Measurements from ENCODE around the gene SLCO2A1.
"Not testable (repeated sequence)": the region's sequence is repeated elsewhere in the genome, so short reads cannot be mapped to it uniquely, and the experiment has no call there.

The SLCO2A1 gene

GRCh38 chr3:134029734-134030378 is at the start of gene SLCO2A1:
Gene SLCO2A1, minus strand, starts transcription at chr3:134029925. Its CDS starts 123 bp downstream, at chr3:134029802.
- DNase-seq = no peak

DNA sequence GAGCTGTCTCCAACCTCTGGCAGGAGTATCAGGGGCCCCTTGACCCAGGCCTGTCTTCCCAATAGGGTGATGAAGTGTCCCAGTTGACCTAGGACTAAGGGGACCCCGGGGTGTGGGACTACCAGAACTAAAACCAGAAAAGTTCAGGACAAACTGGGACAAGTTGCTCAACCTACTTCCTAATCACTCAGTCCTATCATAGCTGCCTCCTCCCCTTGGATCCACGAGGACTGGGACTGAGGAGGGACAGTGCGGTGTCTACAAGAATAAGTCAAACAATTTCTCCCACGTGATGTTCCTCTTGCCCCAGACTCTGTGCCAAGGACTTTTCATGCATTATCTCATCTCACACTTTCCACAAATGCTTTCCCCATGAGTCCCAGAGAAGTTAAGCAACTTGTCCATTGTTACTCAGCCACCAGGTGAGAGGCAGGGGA is 49.4 kb upstream of the SLCO2A1 start:
- no peak for DNase-seq

DNA sequence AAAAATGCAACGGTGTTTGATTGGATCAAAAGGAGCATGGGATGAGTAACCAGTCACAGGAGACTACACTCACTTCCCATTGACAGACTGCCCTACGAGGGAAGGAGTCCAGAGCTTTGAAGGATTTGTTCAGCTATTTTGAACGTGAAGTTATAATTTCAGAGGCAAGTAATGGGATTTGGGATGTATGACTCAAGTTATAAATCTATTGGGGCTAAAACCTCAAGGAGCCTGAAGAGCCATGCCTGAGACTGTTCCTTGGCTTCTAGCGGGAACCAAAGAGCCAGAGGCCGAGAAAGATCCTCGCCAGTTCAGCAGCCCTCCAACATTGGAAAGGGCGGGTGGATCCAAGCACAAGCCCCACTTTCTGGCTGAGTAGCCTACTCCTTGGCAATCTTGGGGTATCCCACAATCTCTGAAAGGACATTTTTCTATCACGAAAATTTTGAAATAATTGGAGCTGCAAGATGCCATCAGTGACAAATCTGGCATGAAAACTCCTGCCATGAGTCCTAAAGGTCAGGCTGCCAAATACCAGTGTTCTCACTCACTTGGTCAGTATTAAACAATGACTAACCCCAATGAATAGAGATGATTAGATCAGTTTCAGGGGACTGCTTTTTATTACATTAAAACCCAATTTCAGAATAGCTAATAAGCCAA is 48.6 kb upstream of the SLCO2A1 start:
- no peak for DNase-seq

- DNase-seq = no peak
These were observed 48.0 kb upstream of the SLCO2A1 start for GRCh38 chr3:134077649-134078161.

GRCh38 chr3:134076851-134077250 is 47.1 kb upstream of the SLCO2A1 start:
- DNase-seq = no peak

GRCh38 chr3:134075846-134076245 is 46.1 kb upstream of the SLCO2A1 start:
- no peak for DNase-seq

DNA sequence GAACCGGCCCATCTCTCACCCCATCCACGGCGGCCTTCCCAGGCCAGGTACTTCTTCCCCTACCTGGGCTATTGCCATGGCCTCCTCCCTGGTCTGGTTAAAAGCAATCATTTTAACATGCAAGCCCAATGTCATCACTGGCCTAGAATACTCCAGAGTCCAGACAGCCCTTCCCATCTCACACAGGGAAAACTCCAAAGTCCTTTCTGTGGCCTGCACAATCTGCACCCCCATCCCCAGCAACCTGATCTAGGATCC is 45.8 kb upstream of the SLCO2A1 start:
- no peak for DNase-seq

- DNase-seq = no peak
These were observed 45.3 kb upstream of the SLCO2A1 start for GRCh38 chr3:134074790-134075567.

DNA sequence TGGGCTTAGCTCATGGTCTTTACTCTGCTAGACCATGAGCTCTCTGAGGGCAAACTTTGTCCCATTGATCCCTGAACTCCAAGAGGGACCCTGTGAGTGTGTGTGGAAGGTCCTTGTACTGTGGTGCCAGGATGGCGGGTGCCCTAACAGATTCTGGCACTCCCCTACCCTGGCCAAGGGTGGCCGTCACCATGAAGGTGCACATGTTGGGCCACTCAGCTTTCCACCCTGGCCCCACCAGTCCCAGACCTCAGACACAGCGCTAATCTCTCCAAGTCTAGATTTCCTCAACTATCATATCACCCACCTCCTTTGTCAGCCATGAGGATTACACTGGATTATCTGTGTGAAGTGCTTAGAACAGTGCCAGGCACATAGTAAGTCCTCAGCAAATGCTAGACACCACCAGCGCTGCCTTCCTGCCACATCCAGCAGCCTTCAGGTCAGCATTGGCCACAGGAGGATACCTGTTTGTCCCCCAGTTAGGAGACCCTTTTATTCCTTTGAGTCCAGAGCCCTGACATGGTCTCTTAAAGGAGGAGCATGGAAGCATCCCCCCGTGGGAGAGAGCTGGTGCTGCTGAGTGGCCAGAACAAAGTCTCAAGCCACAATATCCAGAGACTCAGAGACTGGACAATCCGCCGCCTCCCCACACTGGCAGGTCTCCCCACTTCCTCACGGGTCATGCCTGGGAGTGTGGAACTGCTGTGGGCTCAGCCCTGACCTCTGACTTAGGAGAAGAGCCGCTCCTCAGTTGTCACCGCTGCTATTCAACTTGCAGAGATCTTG is 44.5 kb upstream of the SLCO2A1 start:
- DNase-seq = no peak

- no peak for DNase-seq
These were observed 43.8 kb upstream of the SLCO2A1 start for GRCh38 chr3:134073583-134073945.

GRCh38 chr3:134072881-134073582 is 43.3 kb upstream of the SLCO2A1 start:
- no peak for DNase-seq

- DNase-seq = not testable (repeated sequence)
These were observed 40.6 kb upstream of the SLCO2A1 start for GRCh38 chr3:134070281-134070680.

DNA sequence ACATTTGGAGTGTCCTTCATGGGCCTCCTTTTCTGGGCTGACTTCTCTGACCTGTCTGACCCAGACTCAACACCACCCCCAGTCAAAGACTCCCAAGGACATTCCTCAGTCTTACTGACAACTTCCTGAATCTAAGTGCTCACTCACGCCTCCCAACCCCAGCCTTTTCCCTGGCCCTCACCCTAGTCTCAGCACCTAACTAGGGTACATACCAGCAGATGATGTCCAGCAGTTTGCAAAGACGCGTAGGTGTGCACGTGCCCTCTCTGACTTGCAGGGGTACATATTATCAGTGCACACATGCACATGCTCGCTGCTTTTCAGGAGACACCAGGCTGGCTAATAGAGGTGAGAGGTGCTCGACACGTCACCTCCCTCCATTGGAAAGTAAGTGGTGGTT is 38.7 kb upstream of the SLCO2A1 start:
- no peak for DNase-seq

DNA sequence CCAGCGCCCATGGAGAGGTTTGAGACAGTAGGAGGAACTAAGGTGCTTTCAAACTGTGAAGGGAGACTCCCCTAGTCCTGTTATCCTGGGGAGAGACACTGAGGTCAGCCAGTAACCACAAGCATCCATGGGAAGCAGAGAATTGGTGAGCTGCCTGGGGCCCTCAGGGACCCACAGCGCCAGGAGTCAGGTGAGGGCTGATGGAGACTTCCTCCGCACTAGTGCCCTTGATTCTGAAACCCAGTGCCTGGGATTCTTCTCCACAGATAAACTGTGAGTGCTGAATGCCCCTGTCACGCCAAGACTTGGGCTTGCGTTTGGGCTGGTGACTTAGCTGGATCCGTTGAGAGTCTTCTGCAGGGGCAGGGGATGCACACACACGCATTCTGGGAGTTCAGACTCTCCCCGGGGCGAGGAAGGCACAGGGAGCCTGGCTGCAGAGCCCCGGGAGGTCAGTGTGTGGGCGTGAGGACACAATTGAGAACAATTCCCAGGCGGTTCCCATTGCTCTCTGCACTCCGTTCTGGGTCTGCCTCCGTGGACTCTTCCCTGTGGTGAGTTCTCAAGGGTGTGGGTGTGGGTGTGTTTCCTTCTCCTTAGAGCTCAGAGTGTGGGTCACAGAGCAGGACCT is 37.9 kb upstream of the SLCO2A1 start:
- DNase-seq = no peak

DNA sequence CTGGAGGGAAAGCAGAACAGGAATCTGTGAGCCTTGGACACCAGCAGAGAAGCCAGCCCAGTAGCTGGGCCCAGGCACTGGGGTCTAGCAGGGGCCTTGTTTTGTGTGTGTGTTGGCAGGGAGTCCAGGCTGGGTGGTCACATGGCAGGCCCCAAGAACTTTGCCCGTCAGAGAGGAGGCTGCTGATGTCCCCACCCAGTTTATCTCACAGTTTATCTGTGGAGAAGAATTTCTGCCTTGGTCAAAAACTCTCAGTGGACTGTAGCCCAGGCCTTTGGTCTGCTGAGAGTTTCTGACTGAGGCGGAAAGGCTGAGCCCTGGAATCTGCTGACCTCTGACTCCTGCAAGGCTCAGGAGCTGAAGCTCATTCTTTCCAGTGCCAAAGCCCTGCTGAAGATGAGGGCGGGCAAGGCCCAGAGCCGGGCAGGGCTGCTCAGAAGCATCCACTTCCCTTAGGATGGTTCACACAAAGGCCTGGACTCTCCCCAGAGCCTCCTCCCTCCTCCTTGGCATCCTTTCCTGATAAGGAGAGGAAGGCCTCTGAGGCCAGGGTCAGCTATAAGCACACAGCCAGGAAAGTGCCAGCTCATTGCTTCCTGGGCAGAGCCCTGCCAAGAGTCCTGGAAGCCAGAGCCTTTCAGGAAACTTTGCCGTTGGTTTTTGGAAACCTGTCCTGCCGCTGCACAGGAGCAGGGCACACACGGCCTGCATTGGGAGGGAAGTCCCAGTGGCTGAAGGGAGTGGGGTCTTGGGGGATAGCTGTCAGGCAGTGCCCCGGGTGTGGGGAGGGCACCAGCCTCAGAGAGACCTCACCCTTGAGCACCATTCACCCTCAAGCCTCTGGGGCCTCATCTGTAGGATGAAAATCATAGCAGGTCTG is 37.2 kb upstream of the SLCO2A1 start:
- no peak for DNase-seq

- DNase-seq = no peak
These were observed 36.4 kb upstream of the SLCO2A1 start for GRCh38 chr3:134066158-134066541.

DNA sequence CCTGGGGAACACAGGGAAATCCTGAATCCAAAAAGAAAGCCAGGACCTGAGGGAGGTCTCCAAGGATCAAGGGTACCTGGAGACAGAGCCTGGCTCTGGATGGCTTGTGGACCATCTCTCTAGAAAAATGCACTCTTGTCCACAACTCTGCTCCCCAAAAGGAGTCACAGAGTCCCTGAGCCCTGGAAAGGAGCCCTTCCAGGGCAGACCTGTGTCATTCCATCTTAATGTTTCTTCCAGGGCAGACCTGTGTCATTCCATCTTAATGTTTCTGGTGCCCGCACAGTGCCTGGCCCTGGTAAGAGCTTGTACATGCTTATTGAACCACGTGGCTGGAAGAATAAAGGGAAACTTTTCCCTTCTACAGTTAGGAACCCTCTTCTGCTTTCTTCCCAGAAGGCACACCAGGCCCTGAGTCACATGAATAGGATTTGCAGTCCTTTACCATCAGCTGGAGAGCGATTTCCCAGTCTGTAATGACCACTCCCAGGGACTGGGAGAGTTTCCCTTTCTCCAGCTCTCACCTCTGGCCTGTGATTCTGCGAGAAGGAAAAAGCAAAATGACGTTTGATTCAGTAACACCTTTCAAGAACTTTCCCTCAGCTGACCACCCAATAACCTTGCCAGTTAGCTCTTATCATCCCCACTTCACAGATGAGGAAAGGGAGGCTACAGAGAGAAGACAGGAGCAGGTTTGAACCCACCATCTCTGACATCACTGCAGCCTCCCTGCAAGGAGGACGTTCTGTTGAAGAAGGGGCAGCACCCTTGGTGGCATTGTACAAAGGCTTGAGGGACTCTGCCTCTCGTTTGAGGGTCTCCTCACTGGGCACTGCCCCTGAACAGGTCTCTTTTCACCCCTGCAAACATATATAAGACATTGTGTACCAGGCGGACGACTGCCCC is 35.8 kb upstream of the SLCO2A1 start:
- DNase-seq = no peak

DNA sequence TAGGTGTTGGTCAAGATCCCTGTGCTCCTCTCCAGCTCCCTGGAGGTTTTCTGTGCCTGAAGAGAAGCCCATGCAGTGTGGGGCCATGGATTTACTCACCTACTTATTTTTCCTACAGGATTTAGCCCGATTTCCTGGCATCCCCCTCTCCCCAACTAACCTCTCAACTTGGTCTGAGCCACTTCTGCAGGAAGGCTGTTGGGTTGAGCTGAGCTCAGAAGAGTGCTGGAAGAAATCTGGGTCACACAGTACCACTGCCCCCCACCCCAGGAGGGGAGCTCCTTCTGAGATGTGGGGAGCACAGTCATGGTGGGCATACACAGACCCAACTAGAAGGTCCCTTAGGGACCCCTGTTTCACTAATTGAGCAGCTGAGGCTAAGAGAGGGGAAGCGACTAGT is 34.4 kb upstream of the SLCO2A1 start:
- DNase-seq = no peak

GRCh38 chr3:134061401-134061800 is 31.7 kb upstream of the SLCO2A1 start:
- DNase-seq = no peak

Data from stimulated activated CD4-positive, alpha-beta T cell treated with anti-CD3 and anti-CD28 coated beads, Interleukin-1b, Interleukin-23, amount 100 ng/mL, for 48 hours (primary cell).